ENCODE data around the gene GLYR1.

DNA sequence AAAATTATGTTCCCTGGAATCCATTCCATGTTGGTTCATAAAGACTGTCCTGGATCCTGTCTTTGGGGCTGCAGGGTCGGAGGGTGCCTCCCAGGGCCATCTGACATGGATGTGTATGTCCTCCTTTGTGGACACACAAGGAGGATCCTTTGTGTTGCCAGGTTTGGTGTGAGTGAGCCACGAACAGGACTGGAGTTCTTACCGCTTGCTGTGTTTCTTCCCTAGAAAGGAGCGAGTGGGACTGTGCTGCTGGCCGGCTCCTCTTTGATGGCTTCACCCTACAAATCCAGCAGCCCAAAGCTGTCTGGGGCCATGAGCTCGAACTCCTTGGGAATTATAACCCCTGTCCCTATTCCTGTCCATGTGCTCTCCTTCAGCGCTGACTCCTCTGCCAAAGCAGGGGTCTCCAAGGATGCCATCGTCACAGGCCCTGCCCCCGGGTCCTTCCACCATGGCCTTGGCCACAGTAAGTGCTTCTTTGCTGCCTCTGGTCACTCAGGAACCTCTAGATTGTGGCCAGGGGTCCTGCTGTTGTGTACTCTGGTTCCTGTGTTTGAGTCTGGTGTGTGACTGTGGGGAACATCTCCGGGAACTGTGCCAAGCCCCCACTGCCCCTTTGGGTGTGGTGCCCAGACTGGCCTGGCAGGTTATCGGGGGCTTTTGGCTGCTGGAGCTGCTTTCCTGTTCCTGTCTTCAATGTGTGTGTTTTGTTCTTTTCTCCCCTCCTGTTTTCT, 29.7 kb upstream of the GLYR1 start:
- TF ChIP-seq EZH2 (IDR thresholded peaks at IDR 0.05; ENCODE audit: low read length), result no peak
- TF ChIP-seq, protein P1, sequence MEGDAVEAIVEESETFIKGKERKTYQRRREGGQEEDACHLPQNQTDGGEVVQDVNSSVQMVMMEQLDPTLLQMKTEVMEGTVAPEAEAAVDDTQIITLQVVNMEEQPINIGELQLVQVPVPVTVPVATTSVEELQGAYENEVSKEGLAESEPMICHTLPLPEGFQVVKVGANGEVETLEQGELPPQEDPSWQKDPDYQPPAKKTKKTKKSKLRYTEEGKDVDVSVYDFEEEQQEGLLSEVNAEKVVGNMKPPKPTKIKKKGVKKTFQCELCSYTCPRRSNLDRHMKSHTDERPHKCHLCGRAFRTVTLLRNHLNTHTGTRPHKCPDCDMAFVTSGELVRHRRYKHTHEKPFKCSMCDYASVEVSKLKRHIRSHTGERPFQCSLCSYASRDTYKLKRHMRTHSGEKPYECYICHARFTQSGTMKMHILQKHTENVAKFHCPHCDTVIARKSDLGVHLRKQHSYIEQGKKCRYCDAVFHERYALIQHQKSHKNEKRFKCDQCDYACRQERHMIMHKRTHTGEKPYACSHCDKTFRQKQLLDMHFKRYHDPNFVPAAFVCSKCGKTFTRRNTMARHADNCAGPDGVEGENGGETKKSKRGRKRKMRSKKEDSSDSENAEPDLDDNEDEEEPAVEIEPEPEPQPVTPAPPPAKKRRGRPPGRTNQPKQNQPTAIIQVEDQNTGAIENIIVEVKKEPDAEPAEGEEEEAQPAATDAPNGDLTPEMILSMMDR (optimal IDR thresholded peaks at IDR 0.05 in 1 of 3, IDR thresholded peaks at IDR 0.05 in 1 of 3, conservative IDR thresholded peaks at IDR 0.05 in 1 of 3; ENCODE audit: extremely low read depth in 1 of 3, insufficient read depth in 2 of 3, low read length in 3 of 3), result no peak
